ENCODE measurements around the gene SOWAHC.

DNA sequence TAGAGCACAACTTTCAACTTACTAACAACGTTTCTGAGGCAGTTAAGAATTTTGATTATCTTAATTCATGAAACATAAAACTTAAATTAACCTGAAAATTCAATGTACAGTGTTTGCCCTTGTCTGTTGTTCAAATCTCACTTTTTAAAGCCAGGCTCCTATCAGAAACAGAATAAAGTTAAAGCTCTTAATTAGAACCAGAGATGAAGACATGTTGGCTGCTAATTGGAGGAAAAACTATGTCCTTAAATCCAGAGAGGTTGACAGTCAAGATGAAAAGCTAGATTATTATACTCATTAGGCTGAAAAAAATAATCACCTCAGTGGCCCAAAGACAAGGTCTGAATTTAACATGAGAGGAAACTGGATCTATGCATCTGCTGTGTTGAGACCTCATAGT is 52.3 kb downstream of the SOWAHC start:
- no peak for TF ChIP-seq EZH2 (IDR thresholded peaks at IDR 0.05; ENCODE audit: borderline replicate concordance, low read depth, low read length, severe bottlenecking)
- no peak for TF ChIP-seq JUN (IDR thresholded peaks at IDR 0.05; ENCODE audit: borderline replicate concordance, insufficient read depth, insufficient read length, low read depth)
- TF ChIP-seq, protein P1, sequence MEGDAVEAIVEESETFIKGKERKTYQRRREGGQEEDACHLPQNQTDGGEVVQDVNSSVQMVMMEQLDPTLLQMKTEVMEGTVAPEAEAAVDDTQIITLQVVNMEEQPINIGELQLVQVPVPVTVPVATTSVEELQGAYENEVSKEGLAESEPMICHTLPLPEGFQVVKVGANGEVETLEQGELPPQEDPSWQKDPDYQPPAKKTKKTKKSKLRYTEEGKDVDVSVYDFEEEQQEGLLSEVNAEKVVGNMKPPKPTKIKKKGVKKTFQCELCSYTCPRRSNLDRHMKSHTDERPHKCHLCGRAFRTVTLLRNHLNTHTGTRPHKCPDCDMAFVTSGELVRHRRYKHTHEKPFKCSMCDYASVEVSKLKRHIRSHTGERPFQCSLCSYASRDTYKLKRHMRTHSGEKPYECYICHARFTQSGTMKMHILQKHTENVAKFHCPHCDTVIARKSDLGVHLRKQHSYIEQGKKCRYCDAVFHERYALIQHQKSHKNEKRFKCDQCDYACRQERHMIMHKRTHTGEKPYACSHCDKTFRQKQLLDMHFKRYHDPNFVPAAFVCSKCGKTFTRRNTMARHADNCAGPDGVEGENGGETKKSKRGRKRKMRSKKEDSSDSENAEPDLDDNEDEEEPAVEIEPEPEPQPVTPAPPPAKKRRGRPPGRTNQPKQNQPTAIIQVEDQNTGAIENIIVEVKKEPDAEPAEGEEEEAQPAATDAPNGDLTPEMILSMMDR (IDR thresholded peaks at IDR 0.05; ENCODE audit: extremely low read depth in 1 of 2, insufficient read depth in 1 of 2, low read depth in 1 of 2, low read length in 2 of 2) = no peak
- no peak for TF ChIP-seq POLR2A (IDR thresholded peaks at IDR 0.05; ENCODE audit: low read depth, low read length)

All from endothelial cell of umbilical vein (primary cell).